Smooth muscle cell (in vitro differentiated cells): Measurements from ENCODE around the gene LAMTOR2. TPM values are rescaled to one million over a fixed set of nuclear protein-coding genes. Genes with fewer than 3 reads are reported as not detected.

Experiments
- DNase-seq: peaks from one replicate; lab custom pipeline; 2025; ENCODE audit not compliant: unreplicated experiment; lab: John Stamatoyannopoulos, UW
- H2AFZ ChIP-seq: fragments of 200-600 bp; sonication (generic); 2 replicates; pipeline ENCODE4 v1.6.0; 2016; ENCODE audit warnings: antibody characterized with exemption, low read depth, mild to moderate bottlenecking
- H3F3A ChIP-seq: fragments of 200-600 bp; sonication (generic); 2 replicates; pipeline ENCODE4 v1.6.0; 2017; ENCODE audit warnings: antibody characterized with exemption, low read depth
- H3K27ac ChIP-seq: fragments of 200-600 bp; sonication (generic); 2 replicates; pipeline ENCODE4 v1.5.1; 2016; ENCODE audit warnings: low read depth, mild to moderate bottlenecking
- H3K27me3 ChIP-seq: fragments of 200-600 bp; sonication (generic); 2 replicates; pipeline ENCODE4 v1.6.1; 2016; ENCODE audit warnings: low read depth, mild to moderate bottlenecking
- H3K36me3 ChIP-seq: fragments of 200-600 bp; sonication (generic); 2 replicates; pipeline ENCODE4 v1.5.1; 2016; ENCODE audit warnings: low read depth
- H3K4me1 ChIP-seq: fragments of 200-600 bp; sonication (generic); 2 replicates; pipeline ENCODE4 v1.5.1; 2016; ENCODE audit warnings: low read depth
- H3K4me2 ChIP-seq: fragments of 200-600 bp; sonication (generic); 2 replicates; pipeline ENCODE4 v1.6.0; 2016; ENCODE audit warnings: mild to moderate bottlenecking
- H3K4me3 ChIP-seq: fragments of 200-600 bp; sonication (generic); 2 replicates; pipeline ENCODE4 v1.5.1; 2016; ENCODE audit warnings: mild to moderate bottlenecking
- H3K79me2 ChIP-seq: fragments of 200-600 bp; sonication (generic); 2 replicates; pipeline ENCODE4 v1.6.0; 2016; ENCODE audit warnings: low read depth, mild to moderate bottlenecking
- H3K9ac ChIP-seq: fragments of 200-600 bp; sonication (generic); 2 replicates; pipeline ENCODE4 v1.6.0; 2016; ENCODE audit warnings: low read depth
- H3K9me3 ChIP-seq: fragments of 200-600 bp; sonication (generic); replicated peaks from 2 replicates; pipeline ENCODE4 v1.5.1; 2016; ENCODE audit warnings: low read depth
- H4K20me1 ChIP-seq: fragments of 200-600 bp; sonication (generic); 2 replicates; pipeline ENCODE4 v1.6.0; 2016; ENCODE audit warnings: low read depth
- WGBS: methylation state at CpG from one replicate; pipeline ENCODE4 v1.1.7; 2016; ENCODE audit warnings: low lambda C conversion rate; 5-methylcytosine and 5-hydroxymethylcytosine counted together
- polyA plus RNA-seq: library from polyadenylated mRNA; unstranded; fragments of >200 nt; fragmentation: Nextera tagmentation; extraction: Ambion mirVana; gene quantifications from 2 replicates; pipeline ENCODE4 v1.2.1, GENCODE V29; 2016
- total RNA-seq: library from RNA; depleted of rRNA; stranded (reverse); fragments of >200 nt; gene quantifications from 2 replicates; pipeline ENCODE4 v1.2.3, GENCODE V29; 2014
- TF ChIP-seq, protein P1 (sequence below): fragments of 200-600 bp; sonication (generic); IDR thresholded peaks from 2 replicates; pipeline ENCODE4 v1.5.1; 2017; ENCODE audit warnings: borderline replicate concordance, mild to moderate bottlenecking, antibody characterized with exemption; ENCODE audit not compliant: insufficient read depth, poor library complexity, severe bottlenecking

The LAMTOR2 gene
- total and polyA plus RNA-seq, 2 experiments from 2014 or later: 55.1 to 146 TPM

GRCh38 chr1:156062189-156062588 is 7.6 kb downstream of the LAMTOR2 start:
- Histone ChIP-seq H3K9me3 (no peaks in the 10 kb centered on the region), H3K9ac (no peak overlapping the region), H3K4me1 (peaks cover 18% of the 10 kb centered on the region), H4K20me1 (no peaks in the 10 kb centered on the region), H2AFZ (no peak overlapping the region), H3K36me3 (no peaks in the 10 kb centered on the region), H3K4me3 (peak overlapping the region; percentile 58), H3K79me2 (no peaks in the 10 kb centered on the region), H3K27ac (peak overlapping the region; percentile 76), H3K4me2 (peak overlapping the region; percentile 73), H3K27me3 (no peaks in the 10 kb centered on the region), H3F3A (no peaks in the 10 kb centered on the region)
- TF ChIP-seq, protein P1, sequence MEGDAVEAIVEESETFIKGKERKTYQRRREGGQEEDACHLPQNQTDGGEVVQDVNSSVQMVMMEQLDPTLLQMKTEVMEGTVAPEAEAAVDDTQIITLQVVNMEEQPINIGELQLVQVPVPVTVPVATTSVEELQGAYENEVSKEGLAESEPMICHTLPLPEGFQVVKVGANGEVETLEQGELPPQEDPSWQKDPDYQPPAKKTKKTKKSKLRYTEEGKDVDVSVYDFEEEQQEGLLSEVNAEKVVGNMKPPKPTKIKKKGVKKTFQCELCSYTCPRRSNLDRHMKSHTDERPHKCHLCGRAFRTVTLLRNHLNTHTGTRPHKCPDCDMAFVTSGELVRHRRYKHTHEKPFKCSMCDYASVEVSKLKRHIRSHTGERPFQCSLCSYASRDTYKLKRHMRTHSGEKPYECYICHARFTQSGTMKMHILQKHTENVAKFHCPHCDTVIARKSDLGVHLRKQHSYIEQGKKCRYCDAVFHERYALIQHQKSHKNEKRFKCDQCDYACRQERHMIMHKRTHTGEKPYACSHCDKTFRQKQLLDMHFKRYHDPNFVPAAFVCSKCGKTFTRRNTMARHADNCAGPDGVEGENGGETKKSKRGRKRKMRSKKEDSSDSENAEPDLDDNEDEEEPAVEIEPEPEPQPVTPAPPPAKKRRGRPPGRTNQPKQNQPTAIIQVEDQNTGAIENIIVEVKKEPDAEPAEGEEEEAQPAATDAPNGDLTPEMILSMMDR: no peak
- 52% methylated on average over 3 of the region's 3 CpGs for WGBS
- no peak for DNase-seq

DNA sequence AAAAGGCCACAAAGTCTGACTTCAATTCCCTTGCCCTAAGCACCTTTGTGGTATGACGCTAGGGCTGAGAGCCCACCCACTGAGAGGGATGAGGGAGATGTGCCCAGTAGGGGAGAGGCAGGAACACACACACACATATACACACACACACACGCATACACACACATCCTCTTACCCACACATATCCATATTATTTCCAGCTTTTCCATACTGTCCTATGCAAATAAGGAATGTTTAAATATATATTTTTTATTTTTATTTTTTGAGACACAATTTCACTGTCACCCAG is 9.4 kb downstream of the LAMTOR2 start:
- no peak overlapping the region for H3K4me3 ChIP-seq
- DNase-seq: no peak
- no peaks in the 10 kb centered on the region for H3K9me3 ChIP-seq
- no peaks in the 10 kb centered on the region for H4K20me1 ChIP-seq
- H3K9ac ChIP-seq: no peak overlapping the region
- H3K79me2 ChIP-seq: no peaks in the 10 kb centered on the region
- no peaks in the 10 kb centered on the region for H3K27me3 ChIP-seq
- no peaks in the 10 kb centered on the region for H3F3A ChIP-seq
- no peak overlapping the region for H2AFZ ChIP-seq
- no peak overlapping the region for H3K4me2 ChIP-seq
- no peaks in the 10 kb centered on the region for H3K36me3 ChIP-seq
- peaks cover 18% of the 10 kb centered on the region for H3K4me1 ChIP-seq
- H3K27ac ChIP-seq: no peak overlapping the region
- TF ChIP-seq, protein P1: no peak
- WGBS: 59% methylated on average over 2 of the region's 2 CpGs

GRCh38 chr1:156064615-156065014 is 10.0 kb downstream of the LAMTOR2 start:
- Histone ChIP-seq H3K9me3 (no peaks in the 10 kb centered on the region), H3K27ac (no peak overlapping the region), H3K4me2 (no peak overlapping the region), H3K27me3 (no peaks in the 10 kb centered on the region), H3K36me3 (no peaks in the 10 kb centered on the region), H3K4me3 (no peak overlapping the region), H4K20me1 (no peaks in the 10 kb centered on the region), H2AFZ (no peak overlapping the region), H3F3A (no peaks in the 10 kb centered on the region), H3K79me2 (no peaks in the 10 kb centered on the region), H3K4me1 (peaks cover 18% of the 10 kb centered on the region), H3K9ac (no peak overlapping the region)
- WGBS: 93% methylated on average over 2 of the region's 2 CpGs
- DNase-seq: no peak
- TF ChIP-seq, protein P1: no peak

GRCh38 chr1:156065212-156065611 is 10.6 kb downstream of the LAMTOR2 start:
- H4K20me1 ChIP-seq: no peaks in the 10 kb centered on the region
- no peak for DNase-seq
- TF ChIP-seq, protein P1: no peak
- H3K27ac ChIP-seq: no peak overlapping the region
- H3K79me2 ChIP-seq: no peaks in the 10 kb centered on the region
- no peaks in the 10 kb centered on the region for H3K9me3 ChIP-seq
- no peak overlapping the region for H3K4me2 ChIP-seq
- H3K4me1 ChIP-seq: peaks cover 18% of the 10 kb centered on the region
- no peaks in the 10 kb centered on the region for H3F3A ChIP-seq
- no peak overlapping the region for H3K4me3 ChIP-seq
- no peak overlapping the region for H2AFZ ChIP-seq
- 93% methylated on average over 3 of the region's 3 CpGs for WGBS
- no peak overlapping the region for H3K9ac ChIP-seq
- no peaks in the 10 kb centered on the region for H3K36me3 ChIP-seq
- H3K27me3 ChIP-seq: no peaks in the 10 kb centered on the region
